ENCODE results near the gene FBXW4. TPM values are rescaled to one million over a fixed set of nuclear protein-coding genes. Genes with fewer than 3 reads are reported as not detected.
"Not testable (repeated sequence)": the region's sequence is repeated elsewhere in the genome, so short reads cannot be mapped to it uniquely, and the experiment has no call there.

Gene FBXW4
- total RNA-seq, 1 donor from 2014 or later = 87.2 TPM

- intact Hi-C loops (cut with DNase I) = no loop called here
- ATAC-seq (no peak), DNase-seq (ENCODE audit: low spot score) (no peak)
These were observed 28.9 kb downstream of the FBXW4 start for GRCh38 chr10:101666083-101666482.

- no peak for ATAC-seq
- DNase-seq (ENCODE audit: low spot score) = no peak
- intact Hi-C loops (cut with DNase I) = no loop called here
These were observed 31.9 kb downstream of the FBXW4 start for GRCh38 chr10:101663097-101663496.

GRCh38 chr10:101660256-101660655 lies 34.7 kb downstream of the FBXW4 start:
- DNase-seq (ENCODE audit: low spot score) = no peak
- no peak for ATAC-seq
- intact Hi-C loops (cut with DNase I) = no loop called here

- intact Hi-C loops (cut with DNase I) = no loop called here
- DNase-seq (ENCODE audit: low spot score) (no peak), ATAC-seq (no peak)
These were observed 36.0 kb downstream of the FBXW4 start for GRCh38 chr10:101658975-101659374.

GRCh38 chr10:101656890-101657289 lies 38.1 kb downstream of the FBXW4 start:
- ATAC-seq (no peak), DNase-seq (ENCODE audit: low spot score) (no peak)
- intact Hi-C loops (cut with DNase I) = no loop called here

- intact Hi-C loops (cut with DNase I) = no loop called here
- ATAC-seq (peak; percentile 68), DNase-seq (ENCODE audit: low spot score) (no peak)
These were observed 39.4 kb downstream of the FBXW4 start for GRCh38 chr10:101655570-101655969.

- no peak for DNase-seq (ENCODE audit: low spot score)
- ATAC-seq = no peak
- intact Hi-C loops (cut with DNase I) = no loop called here
These were observed 41.4 kb downstream of the FBXW4 start for GRCh38 chr10:101653536-101653935.

- ATAC-seq (no peak), DNase-seq (ENCODE audit: low spot score) (no peak)
- intact Hi-C loops (cut with DNase I) = no loop called here
These were observed 43.6 kb downstream of the FBXW4 start for GRCh38 chr10:101651336-101651735.

GRCh38 chr10:101650863-101651262 lies 44.1 kb downstream of the FBXW4 start:
- no peak for ATAC-seq
- intact Hi-C loops (cut with DNase I) = no loop called here
- no peak for DNase-seq (ENCODE audit: low spot score)

GRCh38 chr10:101649525-101650085 lies 45.4 kb downstream of the FBXW4 start:
- ATAC-seq = no peak
- no peak for DNase-seq (ENCODE audit: low spot score)
- intact Hi-C loops (cut with DNase I) = no loop called here

GRCh38 chr10:101647255-101647654 lies 47.7 kb downstream of the FBXW4 start:
- intact Hi-C loops (cut with DNase I) = no loop called here
- DNase-seq (ENCODE audit: low spot score) (no peak), ATAC-seq (no peak)

- DNase-seq (ENCODE audit: low spot score) (peak; percentile 69), ATAC-seq (peak; percentile 83)
- intact Hi-C loops (cut with DNase I) = no loop called here
These were observed 48.6 kb downstream of the FBXW4 start for GRCh38 chr10:101646364-101646763.

GRCh38 chr10:101645659-101646058 lies 49.3 kb downstream of the FBXW4 start:
- DNase-seq (ENCODE audit: low spot score) = no peak
- intact Hi-C loops (cut with DNase I) = no loop called here
- ATAC-seq = no peak

GRCh38 chr10:101644002-101644401 lies 51.0 kb downstream of the FBXW4 start:
- DNase-seq (ENCODE audit: low spot score) (no peak), ATAC-seq (no peak)
- intact Hi-C loops (cut with DNase I) = no loop called here

GRCh38 chr10:101643546-101643945 lies 51.4 kb downstream of the FBXW4 start:
- ATAC-seq (no peak), DNase-seq (ENCODE audit: low spot score) (no peak)
- intact Hi-C loops (cut with DNase I) = no loop called here

GRCh38 chr10:101639141-101639900 lies 55.6 kb downstream of the FBXW4 start:
- intact Hi-C loops (cut with DNase I) = no loop called here
- ATAC-seq (no peak), DNase-seq (ENCODE audit: low spot score) (no peak)

- intact Hi-C loops (cut with DNase I); DNase-seq (ENCODE audit: low spot score); ATAC-seq: not testable (repeated sequence)
These were observed 61.5 kb downstream of the FBXW4 start for GRCh38 chr10:101633510-101633909.

- intact Hi-C loops (cut with DNase I) = no loop called here
- DNase-seq (ENCODE audit: low spot score) = no peak
- no peak for ATAC-seq
These were observed 63.0 kb downstream of the FBXW4 start for GRCh38 chr10:101631821-101632475.

- DNase-seq (ENCODE audit: low spot score) (no peak), ATAC-seq (no peak)
- intact Hi-C loops (cut with DNase I) = no loop called here
These were observed 64.4 kb downstream of the FBXW4 start for GRCh38 chr10:101630633-101630920.

- intact Hi-C loops (cut with DNase I) = no loop called here
- DNase-seq (ENCODE audit: low spot score) = no peak
- ATAC-seq = peak; percentile 67
These were observed 64.9 kb downstream of the FBXW4 start for GRCh38 chr10:101629837-101630632.

All from sciatic nerve (tissue), 2 donors.